K562 (cell line): ENCODE data around the gene UNC119. TPM values are rescaled to one million over a fixed set of nuclear protein-coding genes. Genes with fewer than 3 reads are reported as not detected.

Experiments used
- HBP1 ChIP-seq: fragments of 450-650 bp; formaldehyde crosslinking; IDR thresholded peaks from 2 replicates; pipeline ENCODE4 v1.4.0; 2022; ENCODE audit warnings: missing genetic modification characterization
- MGA ChIP-seq: fragments of 450-650 bp; IDR thresholded peaks from 2 replicates; pipeline ENCODE4 v1.6.1; 2016; ENCODE audit warnings: mild to moderate bottlenecking, moderate library complexity
- MTA1 ChIP-seq: fragments of 450-650 bp; IDR thresholded peaks from 2 replicates; pipeline ENCODE4 v1.6.1; 2017; ENCODE audit warnings: borderline replicate concordance
- OTX1 ChIP-seq: fragments of 450-650 bp; formaldehyde crosslinking; IDR thresholded peaks from 2 replicates; pipeline ENCODE4 v1.4.0; 2022; ENCODE audit warnings: mild to moderate bottlenecking
- polyA plus RNA-seq, 8 experiments: library from polyadenylated mRNA; depleted of rRNA in 4 of 8; stranded (reverse) in 5 of 8; unstranded in 3 of 8; fragments of >200 nt; fragmentation: Nextera tagmentation in 2 of 8; fragmentation: Illumina TruSeq in 1 of 8; extraction: Ambion mirVana in 2 of 8; extraction: Trizol in 1 of 8; gene quantifications; 2 replicates each; pipeline versions ENCODE4 v1.2.1 to v1.2.3, GENCODE V29; 2011 to 2014; ENCODE audit warnings: inconsistent platforms in 1 of 8, missing spikeins in 1 of 8
- total RNA-seq, 7 experiments: library from RNA; depleted of rRNA in 6 of 7; stranded (reverse); fragments of >200 nt in 6 of 7; fragmentation: Illumina TruSeq in 2 of 7; extraction: Trizol in 2 of 7; gene quantifications; 2 replicates each; pipeline versions ENCODE4 v1.2.1 to v1.2.3, GENCODE V29; 2011 to 2021; ENCODE audit warnings: low replicate concordance in 1 of 7

UNC119 gene
- total and polyA plus RNA-seq, 9 of the 15 experiments (the other 6 are each of a cell fraction or from before 2014, with no cell fraction given) = 0.37 to 47.7 (median 16.3) TPM

GRCh38 chr17:28518578-28518977 is 33.8 kb downstream of the UNC119 start (continued):
- TF ChIP-seq HBP1 (no peak), OTX1 (CRISPR knock-in tag) (no peak), MTA1 (no peak), MGA (no peak)
